ENCODE measurements around the gene PFN3.

The PFN3 gene

DNA sequence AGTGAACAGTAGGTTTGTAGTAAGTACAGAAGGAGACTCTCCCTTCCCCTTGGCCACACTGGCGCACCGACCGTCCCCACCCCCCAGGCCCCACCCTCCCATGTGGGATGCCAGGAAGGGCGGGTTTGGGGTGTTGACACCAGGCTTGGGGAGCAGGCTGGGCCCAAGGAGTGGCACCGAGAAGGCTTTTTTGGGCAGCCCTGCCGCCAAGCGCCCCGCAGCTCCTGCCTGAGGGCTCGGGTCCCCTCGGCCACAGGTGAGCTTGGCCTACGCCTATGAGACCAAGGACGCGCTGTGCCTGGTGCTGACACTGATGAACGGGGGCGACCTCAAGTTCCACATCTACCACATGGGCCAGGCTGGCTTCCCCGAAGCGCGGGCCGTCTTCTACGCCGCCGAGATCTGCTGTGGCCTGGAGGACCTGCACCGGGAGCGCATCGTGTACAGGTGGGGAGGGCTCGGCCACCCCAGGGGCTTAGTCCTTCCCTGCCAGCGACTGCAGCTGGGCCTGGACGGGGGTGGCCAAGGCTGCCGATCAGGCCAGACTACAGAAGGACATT, 33.3 kb upstream of the PFN3 start:
- no peak overlapping the region for H3K4me3 ChIP-seq (replicated peaks; ENCODE audit: insufficient read depth, low read length)
- peak overlapping the region; percentile 20; the same call in 1 of the 2 replicates for H3K27ac ChIP-seq (replicated peaks)
- peak in 1 of 2 experiments; percentile 44 for DNase-seq (ENCODE audit: low read depth in 1 of 2, low spot score in 1 of 2)
- H3K27me3 ChIP-seq (ENCODE audit: insufficient read depth, poor library complexity, severe bottlenecking): no peaks in the 10 kb centered on the region
- no peak for TF ChIP-seq GABPA (IDR thresholded peaks at IDR 0.05; ENCODE audit: low read depth)

DNA sequence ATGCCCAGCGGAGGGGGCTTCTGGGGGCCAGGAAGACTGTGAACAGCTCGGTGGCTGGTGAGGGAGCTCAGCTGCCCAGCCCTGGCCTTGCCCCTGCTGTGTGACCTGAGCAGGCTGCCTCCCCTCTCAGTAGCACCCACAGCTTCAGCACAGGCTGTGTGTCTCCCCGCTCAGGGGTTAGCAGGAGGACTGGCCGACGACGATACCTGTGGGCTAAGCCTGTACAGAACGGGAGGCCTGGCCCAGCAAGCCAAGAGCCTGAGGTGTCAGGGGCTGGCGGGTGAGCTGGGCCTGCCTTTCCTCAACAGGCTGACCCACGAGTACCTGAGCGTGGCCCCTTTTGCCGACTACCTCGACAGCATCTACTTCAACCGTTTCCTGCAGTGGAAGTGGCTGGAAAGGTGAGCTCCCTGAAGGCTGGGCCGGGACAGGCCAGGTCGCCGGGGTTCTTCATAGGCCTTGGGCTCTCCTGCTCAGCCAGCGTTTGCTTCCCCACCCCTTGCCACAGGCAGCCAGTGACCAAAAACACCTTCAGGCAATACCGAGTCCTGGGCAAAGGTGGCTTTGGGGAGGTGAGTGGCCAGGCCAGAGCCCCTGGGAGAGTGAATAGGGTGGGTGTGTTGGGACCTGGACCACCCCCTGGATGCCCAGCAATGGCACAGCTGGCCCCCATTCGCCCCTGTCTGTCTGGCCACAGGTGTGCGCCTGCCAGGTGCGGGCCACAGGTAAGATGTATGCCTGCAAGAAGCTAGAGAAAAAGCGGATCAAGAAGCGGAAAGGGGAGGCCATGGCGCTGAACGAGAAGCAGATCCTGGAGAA, 32.6 kb upstream of the PFN3 start:
- Histone ChIP-seq H3K27me3 (ENCODE audit: insufficient read depth, poor library complexity, severe bottlenecking) (no peaks in the 10 kb centered on the region), H3K4me3 (replicated peaks; ENCODE audit: insufficient read depth, low read length) (no peak overlapping the region), H3K27ac (replicated peaks) (peak overlapping the region; percentile 98)
- DNase-seq (ENCODE audit: low read depth in 1 of 2, low spot score in 1 of 2): no peak
- TF ChIP-seq SPI1 (IDR thresholded peaks at IDR 0.05; ENCODE audit: borderline replicate concordance, low read depth): no peak
- 0 out of 2 replicates have a peak, but pooled peaks have one; percentile 16 for TF ChIP-seq POLR2AphosphoS5 (IDR thresholded peaks at IDR 0.05; ENCODE audit: low read depth)

DNA sequence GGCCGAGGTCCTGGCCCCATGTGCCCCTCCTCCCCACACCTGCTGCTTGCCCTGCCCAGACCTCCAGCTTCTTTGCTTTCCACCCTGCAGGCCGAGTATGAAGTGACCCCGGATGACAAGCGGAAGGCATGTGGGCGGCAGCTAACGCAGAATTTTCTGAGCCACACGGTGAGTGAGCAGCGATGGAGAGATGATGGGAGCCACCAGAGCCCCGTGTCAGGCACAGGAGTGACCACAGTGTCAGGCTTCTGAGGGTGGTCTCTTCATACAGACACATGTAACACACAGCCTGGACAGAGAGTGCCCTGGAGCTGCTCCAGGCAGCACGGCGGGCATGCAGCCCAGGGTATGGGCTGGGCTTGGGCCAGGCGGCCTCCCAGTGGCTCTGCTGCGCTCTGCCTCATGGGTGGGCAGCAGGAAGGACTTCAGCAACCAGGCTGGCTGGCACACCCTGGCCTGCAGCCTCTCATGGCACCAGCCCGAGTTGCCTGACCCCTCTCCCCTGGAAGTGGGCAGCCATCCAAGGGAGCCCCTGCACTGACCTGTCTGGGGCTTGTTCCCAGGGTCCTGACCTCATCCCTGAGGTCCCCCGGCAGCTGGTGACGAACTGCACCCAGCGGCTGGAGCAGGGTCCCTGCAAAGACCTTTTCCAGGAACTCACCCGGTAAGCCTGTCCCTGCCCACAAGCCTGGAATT, 31.8 kb upstream of the PFN3 start:
- no peak overlapping the region for H3K4me3 ChIP-seq (replicated peaks; ENCODE audit: insufficient read depth, low read length)
- peak overlapping the region; percentile 98 for H3K27ac ChIP-seq (replicated peaks)
- TF ChIP-seq, protein P1, sequence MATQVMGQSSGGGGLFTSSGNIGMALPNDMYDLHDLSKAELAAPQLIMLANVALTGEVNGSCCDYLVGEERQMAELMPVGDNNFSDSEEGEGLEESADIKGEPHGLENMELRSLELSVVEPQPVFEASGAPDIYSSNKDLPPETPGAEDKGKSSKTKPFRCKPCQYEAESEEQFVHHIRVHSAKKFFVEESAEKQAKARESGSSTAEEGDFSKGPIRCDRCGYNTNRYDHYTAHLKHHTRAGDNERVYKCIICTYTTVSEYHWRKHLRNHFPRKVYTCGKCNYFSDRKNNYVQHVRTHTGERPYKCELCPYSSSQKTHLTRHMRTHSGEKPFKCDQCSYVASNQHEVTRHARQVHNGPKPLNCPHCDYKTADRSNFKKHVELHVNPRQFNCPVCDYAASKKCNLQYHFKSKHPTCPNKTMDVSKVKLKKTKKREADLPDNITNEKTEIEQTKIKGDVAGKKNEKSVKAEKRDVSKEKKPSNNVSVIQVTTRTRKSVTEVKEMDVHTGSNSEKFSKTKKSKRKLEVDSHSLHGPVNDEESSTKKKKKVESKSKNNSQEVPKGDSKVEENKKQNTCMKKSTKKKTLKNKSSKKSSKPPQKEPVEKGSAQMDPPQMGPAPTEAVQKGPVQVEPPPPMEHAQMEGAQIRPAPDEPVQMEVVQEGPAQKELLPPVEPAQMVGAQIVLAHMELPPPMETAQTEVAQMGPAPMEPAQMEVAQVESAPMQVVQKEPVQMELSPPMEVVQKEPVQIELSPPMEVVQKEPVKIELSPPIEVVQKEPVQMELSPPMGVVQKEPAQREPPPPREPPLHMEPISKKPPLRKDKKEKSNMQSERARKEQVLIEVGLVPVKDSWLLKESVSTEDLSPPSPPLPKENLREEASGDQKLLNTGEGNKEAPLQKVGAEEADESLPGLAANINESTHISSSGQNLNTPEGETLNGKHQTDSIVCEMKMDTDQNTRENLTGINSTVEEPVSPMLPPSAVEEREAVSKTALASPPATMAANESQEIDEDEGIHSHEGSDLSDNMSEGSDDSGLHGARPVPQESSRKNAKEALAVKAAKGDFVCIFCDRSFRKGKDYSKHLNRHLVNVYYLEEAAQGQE (IDR thresholded peaks at IDR 0.05; ENCODE audit: insufficient replicate concordance, low read depth): no peak
- TF ChIP-seq SPI1 (IDR thresholded peaks at IDR 0.05; ENCODE audit: borderline replicate concordance, low read depth) (no peak), POLR2AphosphoS5 (IDR thresholded peaks at IDR 0.05; ENCODE audit: low read depth) (no peak; the same call in 1 of the 2 replicates)
- TF ChIP-seq, protein P2, sequence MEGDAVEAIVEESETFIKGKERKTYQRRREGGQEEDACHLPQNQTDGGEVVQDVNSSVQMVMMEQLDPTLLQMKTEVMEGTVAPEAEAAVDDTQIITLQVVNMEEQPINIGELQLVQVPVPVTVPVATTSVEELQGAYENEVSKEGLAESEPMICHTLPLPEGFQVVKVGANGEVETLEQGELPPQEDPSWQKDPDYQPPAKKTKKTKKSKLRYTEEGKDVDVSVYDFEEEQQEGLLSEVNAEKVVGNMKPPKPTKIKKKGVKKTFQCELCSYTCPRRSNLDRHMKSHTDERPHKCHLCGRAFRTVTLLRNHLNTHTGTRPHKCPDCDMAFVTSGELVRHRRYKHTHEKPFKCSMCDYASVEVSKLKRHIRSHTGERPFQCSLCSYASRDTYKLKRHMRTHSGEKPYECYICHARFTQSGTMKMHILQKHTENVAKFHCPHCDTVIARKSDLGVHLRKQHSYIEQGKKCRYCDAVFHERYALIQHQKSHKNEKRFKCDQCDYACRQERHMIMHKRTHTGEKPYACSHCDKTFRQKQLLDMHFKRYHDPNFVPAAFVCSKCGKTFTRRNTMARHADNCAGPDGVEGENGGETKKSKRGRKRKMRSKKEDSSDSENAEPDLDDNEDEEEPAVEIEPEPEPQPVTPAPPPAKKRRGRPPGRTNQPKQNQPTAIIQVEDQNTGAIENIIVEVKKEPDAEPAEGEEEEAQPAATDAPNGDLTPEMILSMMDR (IDR thresholded peaks at IDR 0.05; ENCODE audit: insufficient read depth, low read length): no peak
- no peaks in the 10 kb centered on the region for H3K27me3 ChIP-seq (ENCODE audit: insufficient read depth, poor library complexity, severe bottlenecking)
- DNase-seq (ENCODE audit: low read depth in 1 of 2, low spot score in 1 of 2): no peak

DNA sequence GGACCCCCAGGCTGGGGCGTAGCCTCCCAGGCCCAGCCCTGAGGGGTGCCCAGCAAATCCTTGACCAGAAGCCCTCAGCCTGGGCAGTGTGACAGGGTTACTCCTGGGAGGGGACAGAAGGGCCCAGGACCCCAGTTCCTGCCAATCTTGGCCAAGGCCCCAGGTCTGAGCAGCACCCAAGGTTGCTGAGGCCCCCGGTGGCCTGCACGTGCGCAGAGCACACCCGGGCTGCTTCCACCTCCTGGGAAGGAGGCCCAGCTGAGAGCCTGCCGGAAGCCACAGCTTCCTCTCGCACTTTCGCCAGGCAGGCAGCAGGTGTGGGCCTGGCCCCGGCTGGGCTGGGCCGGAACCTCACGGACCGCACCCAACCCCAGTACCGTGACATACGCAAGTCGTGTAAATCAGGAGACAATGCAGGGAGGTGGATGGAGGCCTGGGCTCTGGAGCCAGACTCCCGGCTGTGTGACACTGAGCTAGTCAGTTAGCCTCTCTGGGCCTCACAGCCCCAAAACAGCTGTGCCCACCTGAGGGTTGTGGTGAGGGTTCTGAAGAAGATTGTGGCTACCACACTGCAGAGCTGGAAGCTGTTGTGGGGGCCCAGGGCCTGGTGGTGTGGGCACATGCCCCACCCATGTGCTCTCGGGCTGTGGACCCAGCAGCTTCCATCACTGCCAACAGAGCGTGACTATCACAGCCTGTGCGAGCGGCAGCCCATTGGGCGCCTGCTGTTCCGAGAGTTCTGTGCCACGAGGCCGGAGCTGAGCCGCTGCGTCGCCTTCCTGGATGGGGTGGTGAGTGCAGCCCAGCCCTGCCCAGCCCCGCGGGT, 31.1 kb upstream of the PFN3 start:
- peak; percentile 88 to 91 for DNase-seq (ENCODE audit: low read depth in 1 of 2, low spot score in 1 of 2)

More for the DNA sequence above, 31.1 kb upstream of the PFN3 start:
- Histone ChIP-seq H3K27ac (replicated peaks) (peak overlapping the region; percentile 98), H3K27me3 (ENCODE audit: insufficient read depth, poor library complexity, severe bottlenecking) (no peaks in the 10 kb centered on the region), H3K4me3 (replicated peaks; ENCODE audit: insufficient read depth, low read length) (no peak overlapping the region)
- no peak; the same call in 1 of the 2 replicates for TF ChIP-seq SPI1 (IDR thresholded peaks at IDR 0.05; ENCODE audit: borderline replicate concordance, low read depth)
- TF ChIP-seq GABPA (IDR thresholded peaks at IDR 0.05; ENCODE audit: low read depth): peak; percentile 63
- TF ChIP-seq, protein P2 (IDR thresholded peaks at IDR 0.05; ENCODE audit: insufficient read depth, low read length): no peak
- TF ChIP-seq, protein P1 (IDR thresholded peaks at IDR 0.05; ENCODE audit: insufficient replicate concordance, low read depth): no peak
- TF ChIP-seq POLR2AphosphoS5 (IDR thresholded peaks at IDR 0.05; ENCODE audit: low read depth): peak; percentile 99
